GM12878 (cell line): ENCODE measurements around the gene CLDN9. TPM values are rescaled to one million over a fixed set of nuclear protein-coding genes. Genes with fewer than 3 reads are reported as not detected.

ENCODE experiments used
- ATAC-seq: fragments of 200-7000 bp; cut with Tn5 transposase; 3 replicates; pipeline ENCODE4 v1.9.1; 2020; ENCODE audit warnings: mild to moderate bottlenecking, moderate library complexity
- BruUV-seq: library from RNA; stranded (reverse); fragments of 400-500 nt; replicated peaks from 2 replicates; lab custom pipeline; 2021; lab: Mats Ljungman, UMichigan
- CTCF ChIA-PET: fragments of 300-600 bp; sonication (Branson Sonifier 250); formaldehyde crosslinking; extraction: SDS; loops from one replicate; lab custom pipeline; 2021; ENCODE audit warnings: inconsistent platforms; lab: Yijun Ruan, JAX
- POLR2A ChIA-PET: fragments of 350-600 bp; formaldehyde crosslinking; extraction: SDS; loops from one replicate; lab custom pipeline; 2021; ENCODE audit warnings: inconsistent platforms; lab: Charles Lee
- RAD21 ChIA-PET: fragments of 300-600 bp; sonication (Branson Sonifier 250); formaldehyde crosslinking; loops from one replicate; lab custom pipeline; 2023; ENCODE audit warnings: antibody characterized with exemption; ENCODE audit not compliant: unreplicated experiment; lab: Charles Lee
- SMC1A ChIA-PET: fragments of 300-600 bp; sonication (Branson Sonifier 250); formaldehyde crosslinking; loops from one replicate; lab custom pipeline; 2023; ENCODE audit not compliant: unreplicated experiment, uncharacterized antibody; lab: Charles Lee
- DNase-seq: peaks from one replicate; pipeline ENCODE4 v3.0.0-alpha.2; 2011; ENCODE audit warnings: low read depth, low spot score
- FAIRE-seq: peaks from 3 replicates; lab custom pipeline; 2011; peaks lifted over from hg19 to GRCh38; lab: Jason Lieb, UNC
- H2AFZ ChIP-seq: 2 replicates; pipeline ENCODE4 v1.6.0; 2011; ENCODE audit warnings: low read depth, low read length, control low read depth; ENCODE audit not compliant: control insufficient read depth
- H3K27ac ChIP-seq: 2 replicates; pipeline ENCODE4 v1.5.1; 2011; ENCODE audit warnings: control low read depth; ENCODE audit not compliant: control insufficient read depth, insufficient read depth
- H3K27me3 ChIP-seq, 2 experiments: replicated peaks in 1 of 2; 2 replicates each; pipeline versions ENCODE4 v1.6.0 to v1.6.1; 2011; ENCODE audit warnings: low read length in 1 of 2; ENCODE audit not compliant: control insufficient read depth in 2 of 2, insufficient read depth in 2 of 2
- H3K36me3 ChIP-seq, 2 experiments: 2 replicates each; pipeline ENCODE4 v1.5.1; 2011; ENCODE audit warnings: low read length in 1 of 2; ENCODE audit not compliant: control insufficient read depth in 2 of 2, insufficient read depth in 2 of 2
- H3K4me1 ChIP-seq: 2 replicates; pipeline ENCODE4 v1.6.1; 2011; ENCODE audit warnings: mild to moderate bottlenecking, low read length, moderate library complexity, mixed read lengths; ENCODE audit not compliant: control insufficient read depth, insufficient read depth
- H3K4me2 ChIP-seq: 2 replicates; pipeline ENCODE4 v1.6.0; 2011; ENCODE audit warnings: control low read depth; ENCODE audit not compliant: control insufficient read depth, insufficient read depth
- H3K4me3 ChIP-seq: fragments of 200-600 bp; sonication (generic); 2 replicates; pipeline ENCODE4 v1.5.1; 2016
- H3K79me2 ChIP-seq: 2 replicates; pipeline ENCODE4 v1.6.0; 2011; ENCODE audit warnings: low read length; ENCODE audit not compliant: control insufficient read depth, insufficient read depth
- H3K9ac ChIP-seq: 2 replicates; pipeline ENCODE4 v1.8.0; 2011; ENCODE audit warnings: low read length, control low read depth, mixed read lengths; ENCODE audit not compliant: control insufficient read depth, insufficient read depth
- H3K9me3 ChIP-seq: replicated peaks from 3 replicates; pipeline ENCODE4 v1.5.1; 2011; ENCODE audit warnings: mild to moderate bottlenecking, low read length; ENCODE audit not compliant: control insufficient read depth, insufficient read depth
- H4K20me1 ChIP-seq: 2 replicates; pipeline ENCODE4 v1.6.0; 2011; ENCODE audit not compliant: control insufficient read depth, insufficient read depth
- ATF2 ChIP-seq: IDR thresholded peaks from 2 replicates; pipeline ENCODE4 v1.6.1; 2012; ENCODE audit warnings: low read length, inconsistent platforms
- CBFB ChIP-seq: IDR thresholded peaks from 2 replicates; pipeline ENCODE4 v1.6.1; 2016; ENCODE audit warnings: antibody characterized with exemption, low read depth
- HCFC1 ChIP-seq: fragments of 150-350 bp; IDR thresholded peaks from 2 replicates; pipeline ENCODE4 v1.6.1; 2014; ENCODE audit warnings: low read length
- MAX ChIP-seq: IDR thresholded peaks from 2 replicates; pipeline ENCODE4 v1.6.1; 2012; ENCODE audit warnings: low read depth, low read length, improper control_type of control experiment
- MLLT1 ChIP-seq: fragments of 450-650 bp; IDR thresholded peaks from 2 replicates; pipeline ENCODE4 v1.6.1; 2016; ENCODE audit warnings: mild to moderate bottlenecking
- NKRF ChIP-seq: fragments of 450-650 bp; conservative IDR thresholded peaks from 2 replicates; pipeline ENCODE4 v1.6.1; 2017; ENCODE audit warnings: mild to moderate bottlenecking, moderate library complexity
- NR2C2 ChIP-seq: IDR thresholded peaks from 2 replicates; pipeline ENCODE4 v1.6.1; 2011; ENCODE audit warnings: borderline replicate concordance, low read depth; ENCODE audit not compliant: control insufficient read depth, insufficient read length
- PBX3 ChIP-seq: IDR thresholded peaks from 2 replicates; pipeline ENCODE4 v1.6.1; 2011; ENCODE audit warnings: mild to moderate bottlenecking, low read depth, low read length, moderate library complexity; ENCODE audit not compliant: insufficient replicate concordance
- TCF12 ChIP-seq: IDR thresholded peaks from 2 replicates; pipeline ENCODE4 v1.6.1; 2011; ENCODE audit warnings: low read depth, mild to moderate bottlenecking, low read length
- ZNF217 ChIP-seq: fragments of 450-650 bp; IDR thresholded peaks from 2 replicates; pipeline ENCODE4 v1.6.1; 2017; ENCODE audit warnings: antibody characterized with exemption, mild to moderate bottlenecking
- WGBS: methylation state at CpG from one replicate; pipeline ENCODE4 v1.1.6; 2016; ENCODE audit warnings: low lambda C conversion rate; ENCODE audit not compliant: insufficient replicate concordance, insufficient coverage; ENCODE audit errors: missing lambda C conversion rate; 5-methylcytosine and 5-hydroxymethylcytosine counted together
- in situ Hi-C: fragments of 300-500 bp; cut with MboI; formaldehyde crosslinking; loops from 9 replicates; pipeline ENCODE4 v1.14.3; 2018; ENCODE audit warnings: mixed read lengths
- intact Hi-C: fragments of 100-400 bp; cut with micrococcal nuclease; formaldehyde crosslinking; loops from one replicate; pipeline ENCODE4 v1.14.2; 2022; ENCODE audit not compliant: unreplicated experiment
- polyA plus RNA-seq, 11 experiments: library from polyadenylated mRNA; depleted of rRNA in 4 of 11; unstranded in 6 of 11; stranded (reverse) in 5 of 11; fragments of >200 nt; fragmentation: Nextera tagmentation in 4 of 11; fragmentation: Illumina TruSeq in 1 of 11; extraction: Ambion mirVana in 4 of 11; extraction: Trizol in 1 of 11; gene quantifications; 1 replicate in 1 of 11; 2 replicates in 10 of 11; pipeline versions ENCODE4 v1.2.1 to v1.2.3, GENCODE V29; 2011 to 2016; ENCODE audit warnings: inconsistent platforms in 2 of 11, missing spikeins in 2 of 11, low read depth in 1 of 11
- total RNA-seq, 4 experiments: library from RNA; depleted of rRNA in 3 of 4; stranded (reverse); fragments of >200 nt in 3 of 4; fragmentation: Illumina TruSeq in 1 of 4; extraction: Trizol in 1 of 4; gene quantifications; 2 replicates each; pipeline versions ENCODE4 v1.2.1 to v1.2.3, GENCODE V29; 2013 to 2021

The CLDN9 gene
- total and polyA plus RNA-seq, 10 of the 15 experiments (the other 5 are each of a cell fraction or from before 2014, with no cell fraction given) = not detected

- SMC1A ChIA-PET = no interaction called here
- FAIRE-seq (no peak), ATAC-seq (no peak)
- no peak overlapping the region for H2AFZ ChIP-seq
- peaks cover 41% of the 10 kb centered on the region for H3K4me1 ChIP-seq
- no peaks in the 10 kb centered on the region for H3K9me3 ChIP-seq
- intact Hi-C loops = no loop called here
- no peaks in the 10 kb centered on the region for H4K20me1 ChIP-seq
- peaks cover 0 to 2% of the 10 kb centered on the region in 2 experiments; a peak in 2 of 4 replicates for H3K36me3 ChIP-seq
- no peak overlapping the region for H3K27ac ChIP-seq
- no TSS peak for BruUV-seq
- peak overlapping the region; percentile 5 for H3K4me2 ChIP-seq
- no peak overlapping the region; the same call in 1 of the 2 replicates for H3K4me3 ChIP-seq
- WGBS = 73% methylated on average over 32 of the region's 39 CpGs
- no peak for TF ChIP-seq MLLT1
- no peak for TF ChIP-seq NR2C2
- no peak for TF ChIP-seq TCF12
- no peak for TF ChIP-seq NKRF
- no peak for TF ChIP-seq ATF2
- no peak for TF ChIP-seq MAX
- TF ChIP-seq PBX3 = no peak
- TF ChIP-seq CBFB = no peak
- TF ChIP-seq HCFC1 = no peak
- TF ChIP-seq ZNF217 = no peak
- TF ChIP-seq, all 136 proteins: peak for 0
- Histone ChIP-seq H3K79me2 (peaks cover 16% of the 10 kb centered on the region), H3K9ac (no peak overlapping the region), H3K27me3 (no peaks in the 10 kb centered on the region)
- in situ Hi-C loops = no loop called here
- ChIA-PET POLR2A (interaction anchor here (0.6 to 1.1 kb wide), 3 partner anchors 10 to 109 kb away, joined by 3 to 4 read pairs (median 3); no protein-coding TSS in a partner anchor), RAD21 (interaction anchor here (0.8 to 0.9 kb wide), 2 partner anchors 9 to 84 kb away, joined by 3 read pairs; partner anchors contain the start of gene FLYWCH2), CTCF (interaction anchor here (1.0 to 4.7 kb wide), 2 partner anchors 17 to 39 kb away, joined by 6 to 20 read pairs; no protein-coding TSS in a partner anchor)
- DNase-seq = no peak
These were observed 46.5 kb upstream of the CLDN9 start for GRCh38 chr16:2966043-2966807.
